GM12874 (cell line): ENCODE results near the gene CPT2.

Experiments
- TF ChIP-seq, protein P1 (sequence below): IDR thresholded peaks from 2 replicates; pipeline ENCODE4 v1.5.1; 2011; ENCODE audit warnings: low read depth, mild to moderate bottlenecking, control low read depth, low read length, moderate library complexity; ENCODE audit not compliant: insufficient read depth

The CPT2 gene

DNA sequence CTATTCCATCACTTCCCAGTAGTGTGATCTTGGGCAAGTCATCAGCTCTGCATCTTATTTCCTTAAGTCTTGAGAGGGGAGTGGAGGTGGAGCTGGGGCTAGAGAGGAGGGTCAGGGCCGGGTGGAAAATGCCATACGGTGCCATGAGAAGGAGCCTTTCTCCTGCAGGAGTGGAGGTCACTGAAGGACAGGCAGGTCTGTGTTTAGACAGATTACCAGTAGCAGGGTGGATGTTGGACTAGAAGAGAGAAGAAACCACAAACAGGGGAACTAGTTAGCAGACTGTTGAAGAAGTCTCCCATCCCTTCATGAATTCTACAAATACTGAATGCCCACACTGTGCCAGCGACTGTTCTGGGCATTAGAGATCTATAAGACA is 13.9 kb upstream of the CPT2 start:
- TF ChIP-seq, protein P1, sequence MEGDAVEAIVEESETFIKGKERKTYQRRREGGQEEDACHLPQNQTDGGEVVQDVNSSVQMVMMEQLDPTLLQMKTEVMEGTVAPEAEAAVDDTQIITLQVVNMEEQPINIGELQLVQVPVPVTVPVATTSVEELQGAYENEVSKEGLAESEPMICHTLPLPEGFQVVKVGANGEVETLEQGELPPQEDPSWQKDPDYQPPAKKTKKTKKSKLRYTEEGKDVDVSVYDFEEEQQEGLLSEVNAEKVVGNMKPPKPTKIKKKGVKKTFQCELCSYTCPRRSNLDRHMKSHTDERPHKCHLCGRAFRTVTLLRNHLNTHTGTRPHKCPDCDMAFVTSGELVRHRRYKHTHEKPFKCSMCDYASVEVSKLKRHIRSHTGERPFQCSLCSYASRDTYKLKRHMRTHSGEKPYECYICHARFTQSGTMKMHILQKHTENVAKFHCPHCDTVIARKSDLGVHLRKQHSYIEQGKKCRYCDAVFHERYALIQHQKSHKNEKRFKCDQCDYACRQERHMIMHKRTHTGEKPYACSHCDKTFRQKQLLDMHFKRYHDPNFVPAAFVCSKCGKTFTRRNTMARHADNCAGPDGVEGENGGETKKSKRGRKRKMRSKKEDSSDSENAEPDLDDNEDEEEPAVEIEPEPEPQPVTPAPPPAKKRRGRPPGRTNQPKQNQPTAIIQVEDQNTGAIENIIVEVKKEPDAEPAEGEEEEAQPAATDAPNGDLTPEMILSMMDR = no peak

DNA sequence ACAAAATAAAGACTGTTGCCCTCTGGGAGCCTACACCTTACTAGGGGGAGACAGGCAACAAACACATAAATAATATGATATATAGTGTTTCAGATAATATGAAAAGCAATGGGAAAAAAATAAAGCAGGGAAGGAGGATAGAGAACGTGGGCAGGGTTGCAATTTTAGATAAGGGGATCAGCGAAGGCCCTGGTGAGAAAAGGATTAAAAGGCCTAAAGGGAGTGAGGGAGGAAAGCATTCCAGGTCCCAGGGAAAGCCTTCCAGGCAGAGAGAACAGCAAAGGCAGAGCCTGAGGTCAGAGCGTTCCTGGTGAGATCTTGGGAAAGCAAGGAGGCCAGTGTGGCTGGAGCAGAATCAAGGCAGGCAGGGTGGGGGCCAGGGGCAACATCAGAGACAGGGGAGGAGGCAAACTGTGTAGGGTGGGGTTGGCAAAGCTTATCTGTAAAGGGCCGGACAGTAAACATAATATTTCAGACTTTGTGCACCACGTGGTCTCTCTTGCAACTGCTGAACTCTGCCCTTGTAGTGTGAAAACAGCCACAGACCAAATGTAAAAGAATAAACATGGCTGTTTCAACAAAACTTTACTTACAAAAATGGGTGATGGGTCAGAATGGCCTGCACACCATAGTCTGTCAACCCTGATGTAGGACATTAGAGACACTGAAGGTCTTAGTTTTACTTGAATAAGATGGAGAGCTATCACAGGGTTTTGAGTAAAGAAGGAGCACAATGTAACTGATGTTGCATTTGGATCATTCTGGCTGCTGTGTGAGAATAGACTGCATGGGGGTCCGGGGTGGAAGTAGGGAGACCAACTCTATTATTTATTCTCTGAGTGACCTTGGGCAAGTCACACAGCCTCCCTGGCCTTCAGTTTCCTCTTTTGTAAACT is 13.3 kb upstream of the CPT2 start:
- TF ChIP-seq, protein P1 = no peak

DNA sequence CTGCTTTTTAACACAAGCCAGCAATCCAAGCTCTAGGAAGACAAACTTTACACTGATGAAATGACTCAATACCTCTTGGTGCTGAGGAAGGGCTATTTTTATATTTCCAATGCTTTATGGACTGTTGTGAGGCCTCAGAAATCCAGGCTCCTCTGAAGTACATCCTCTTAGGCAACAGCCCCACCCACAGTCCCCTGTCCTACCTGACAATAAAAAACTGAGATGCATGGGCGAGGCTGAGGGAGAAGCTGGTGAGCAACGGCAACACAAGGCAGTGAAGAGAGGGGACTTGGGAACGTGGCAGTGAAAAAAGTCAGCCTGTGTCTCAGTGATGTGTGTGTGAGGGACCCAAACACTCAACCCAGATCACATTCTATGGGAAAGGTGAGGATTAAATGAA is 10.1 kb upstream of the CPT2 start:
- TF ChIP-seq, protein P1 = no peak

DNA sequence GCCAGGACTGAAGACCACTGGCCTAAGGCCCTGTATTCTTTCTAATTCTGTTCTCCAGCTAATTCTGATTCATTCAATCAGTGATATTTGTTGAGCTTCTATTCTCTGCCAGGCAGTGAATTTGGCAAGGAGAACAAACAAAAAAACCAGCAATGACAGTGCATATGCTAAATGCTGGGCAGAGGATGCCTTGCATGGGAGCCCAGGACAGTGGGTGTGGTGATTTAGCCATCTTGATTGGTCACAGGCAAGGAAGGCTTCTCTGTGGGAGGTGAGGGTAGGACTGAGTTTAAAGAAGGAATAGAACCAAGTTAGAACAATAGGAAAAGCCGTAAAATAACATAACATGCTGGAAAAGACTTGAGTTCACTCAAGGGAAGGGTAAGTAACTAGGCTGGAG is 9.2 kb upstream of the CPT2 start:
- TF ChIP-seq, protein P1 = no peak

DNA sequence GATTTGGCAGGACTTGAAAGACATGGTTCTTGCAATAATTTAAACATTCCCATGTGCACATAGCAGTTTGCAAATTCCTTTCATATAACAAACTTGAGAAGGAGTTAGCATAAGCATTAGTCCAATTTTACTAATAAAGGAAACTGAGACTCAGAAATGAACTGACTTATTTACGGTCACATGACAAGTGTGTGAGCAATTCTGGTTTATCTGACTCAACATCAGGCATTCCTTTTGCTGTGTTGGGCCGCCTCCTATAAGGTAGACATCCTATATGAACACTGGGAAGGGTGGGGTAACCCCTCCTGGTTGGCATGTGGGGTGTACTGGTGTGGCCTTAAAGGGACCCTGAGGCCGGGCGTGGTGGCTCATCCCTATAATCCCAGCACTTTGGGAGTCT is 8.5 kb upstream of the CPT2 start:
- TF ChIP-seq, protein P1 = no peak

DNA sequence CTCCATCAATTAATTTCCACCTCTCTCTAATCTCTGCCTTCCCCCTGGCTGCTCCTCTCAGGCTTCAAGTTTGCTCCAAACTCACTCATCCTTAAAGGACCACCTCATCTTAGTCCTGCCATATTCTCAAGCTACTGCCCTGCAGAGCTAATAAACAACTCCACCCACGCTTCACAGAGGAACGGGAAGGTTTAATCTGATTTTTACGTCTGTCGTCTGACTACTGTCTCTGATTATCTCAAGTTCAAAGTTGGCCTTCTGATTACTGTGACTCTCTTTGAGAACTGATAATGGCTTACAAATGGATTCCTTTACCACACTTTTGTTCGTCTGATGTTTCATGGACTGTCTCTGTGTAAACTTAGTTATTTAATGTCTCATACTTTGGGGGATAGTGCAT is 7.6 kb upstream of the CPT2 start:
- TF ChIP-seq, protein P1 = no peak

DNA sequence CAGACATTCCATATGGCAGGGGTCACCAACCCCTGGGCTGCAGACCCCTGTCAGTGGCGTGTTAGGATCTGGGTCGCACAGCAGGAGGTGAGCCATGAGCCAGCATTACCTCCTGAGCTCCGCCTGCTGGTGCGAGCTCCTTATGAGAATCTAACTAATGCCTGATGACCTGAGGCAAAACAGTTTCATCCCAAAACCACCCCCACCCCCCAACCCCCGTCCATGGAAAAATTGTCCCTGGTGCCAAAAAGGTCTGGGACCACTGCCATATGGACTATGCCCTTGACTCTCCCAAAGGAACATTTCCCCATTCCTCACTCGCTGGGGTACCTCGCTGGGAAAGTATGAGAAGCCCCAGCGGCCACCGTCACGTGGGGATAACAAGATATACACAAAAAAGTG is 6.4 kb upstream of the CPT2 start:
- TF ChIP-seq, protein P1 = no peak
